NCI-H2227 (cell line): ENCODE results near the gene GALNT18.
"Not testable (repeated sequence)": the region's sequence is repeated elsewhere in the genome, so short reads cannot be mapped to it uniquely, and the experiment has no call there.

Experiments
- DNase-seq: peaks from one replicate; lab custom pipeline; 2025; ENCODE audit not compliant: unreplicated experiment; lab: John Stamatoyannopoulos, UW

GALNT18 gene

GRCh38 chr11:11366793-11367192, 255.0 kb downstream of the GALNT18 start:
- no peak for DNase-seq

- no peak for DNase-seq
Measured at GRCh38 chr11:11363674-11364073, 258.1 kb downstream of the GALNT18 start.

- DNase-seq, result no peak
Measured at GRCh38 chr11:11359611-11360010, 262.2 kb downstream of the GALNT18 start.

GRCh38 chr11:11356842-11357241, 265.0 kb downstream of the GALNT18 start:
- no peak for DNase-seq

GRCh38 chr11:11352878-11353277, 268.9 kb downstream of the GALNT18 start, which contains the start of gene CSNK2A3:
Gene CSNK2A3 (minus strand): TSS chr11:11353250. CDS start chr11:11353119, 131 bp downstream.
- not testable (repeated sequence) for DNase-seq

GRCh38 chr11:11351851-11352250, 270.0 kb downstream of the GALNT18 start:
- DNase-seq, result not testable (repeated sequence)

- DNase-seq, result no peak
Measured at GRCh38 chr11:11351042-11351586, 270.7 kb downstream of the GALNT18 start.

GRCh38 chr11:11349870-11350337, 271.9 kb downstream of the GALNT18 start:
- no peak for DNase-seq

- no peak for DNase-seq
Measured at GRCh38 chr11:11349106-11349825, 272.5 kb downstream of the GALNT18 start.

GRCh38 chr11:11348303-11348702, 273.5 kb downstream of the GALNT18 start:
- DNase-seq, result no peak

- DNase-seq, result no peak
Measured at GRCh38 chr11:11347592-11347991, 274.2 kb downstream of the GALNT18 start.

GRCh38 chr11:11346303-11346702, 275.5 kb downstream of the GALNT18 start:
- peak; percentile 88 for DNase-seq

- DNase-seq, result no peak
Measured at GRCh38 chr11:11345099-11345498, 276.7 kb downstream of the GALNT18 start.

GRCh38 chr11:11344045-11344444, 277.8 kb downstream of the GALNT18 start:
- no peak for DNase-seq

- no peak for DNase-seq
Measured at GRCh38 chr11:11338304-11338703, 283.5 kb downstream of the GALNT18 start.

GRCh38 chr11:11336664-11337063, 285.1 kb downstream of the GALNT18 start:
- DNase-seq, result no peak

GRCh38 chr11:11335043-11335442, 286.8 kb downstream of the GALNT18 start:
- DNase-seq, result no peak

- no peak for DNase-seq
Measured at GRCh38 chr11:11334607-11335006, 287.2 kb downstream of the GALNT18 start.

- DNase-seq, result no peak
Measured at GRCh38 chr11:11332141-11332710, 289.6 kb downstream of the GALNT18 start.

- DNase-seq, result no peak
Measured at GRCh38 chr11:11329062-11329806, 292.6 kb downstream of the GALNT18 start.

- no peak for DNase-seq
Measured at GRCh38 chr11:11324090-11324489, 297.7 kb downstream of the GALNT18 start.

GRCh38 chr11:11322101-11322500, 299.7 kb downstream of the GALNT18 start:
- DNase-seq, result no peak
